DND-41 (cell line): ENCODE measurements around the gene TPD52L2.
"Not testable (repeated sequence)": the region's sequence is repeated elsewhere in the genome, so short reads cannot be mapped to it uniquely, and the experiment has no call there.

Experiments used
- ATAC-seq: fragments of 200-7000 bp; cut with Tn5 transposase; 3 replicates; pipeline ENCODE4 v1.9.1; 2021; ENCODE audit warnings: low read depth; ENCODE audit not compliant: insufficient read depth
- DNase-seq: peaks from one replicate; pipeline ENCODE4 v3.0.0-alpha.2; 2020
- H2AFZ ChIP-seq: 2 replicates; pipeline ENCODE4 v1.6.0; 2012; ENCODE audit warnings: low read depth, low read length
- H3K27ac ChIP-seq: 2 replicates; pipeline ENCODE4 v1.5.1; 2012; ENCODE audit warnings: low read length, inconsistent platforms
- H3K27me3 ChIP-seq: fragments of 200-600 bp; sonication (generic); 2 replicates; pipeline ENCODE4 v1.6.0; 2012; ENCODE audit warnings: low read length, mild to moderate bottlenecking, inconsistent platforms; ENCODE audit not compliant: insufficient read depth, poor library complexity
- H3K36me3 ChIP-seq: 2 replicates; pipeline ENCODE4 v1.5.1; 2012; ENCODE audit warnings: low read length, inconsistent platforms; ENCODE audit not compliant: insufficient read depth
- H3K4me1 ChIP-seq: 2 replicates; pipeline ENCODE4 v1.5.1; 2012; ENCODE audit warnings: mild to moderate bottlenecking, low read length; ENCODE audit not compliant: insufficient read depth
- H3K4me2 ChIP-seq: 2 replicates; pipeline ENCODE4 v1.6.0; 2012; ENCODE audit warnings: mild to moderate bottlenecking, moderate library complexity, low read length, inconsistent platforms; ENCODE audit not compliant: insufficient read depth
- H3K4me3 ChIP-seq, 2 experiments: fragments of 200-600 bp in 1 of 2; shearing (Covaris generic) in 1 of 2; 2 replicates each; pipeline ENCODE4 v1.5.1; 2012 to 2016; ENCODE audit warnings: inconsistent platforms in 2 of 2, low read length in 2 of 2, mild to moderate bottlenecking in 2 of 2, low read depth in 1 of 2, moderate library complexity in 1 of 2
- H3K79me2 ChIP-seq: 2 replicates; pipeline ENCODE4 v1.6.0; 2012; ENCODE audit warnings: low read length, inconsistent platforms; ENCODE audit not compliant: insufficient read depth
- H3K9ac ChIP-seq: 2 replicates; pipeline ENCODE4 v1.6.0; 2012; ENCODE audit warnings: low read depth, mild to moderate bottlenecking, inconsistent platforms, low read length, moderate library complexity
- H3K9me3 ChIP-seq: 2 replicates; pipeline ENCODE4 v1.5.1; 2012; ENCODE audit warnings: low read length, moderate library complexity, mild to moderate bottlenecking, inconsistent platforms; ENCODE audit not compliant: insufficient read depth, severe bottlenecking
- H4K20me1 ChIP-seq: 2 replicates; pipeline ENCODE4 v1.6.0; 2012; ENCODE audit warnings: low read length; ENCODE audit not compliant: insufficient read depth
- CTCF ChIP-seq: IDR thresholded peaks from 2 replicates; pipeline ENCODE4 v1.5.1; 2012; ENCODE audit warnings: borderline replicate concordance, low read length, moderate library complexity, mild to moderate bottlenecking; ENCODE audit not compliant: poor library complexity, severe bottlenecking; ENCODE audit errors: extremely low read depth
- EZH2 ChIP-seq: IDR thresholded peaks from 3 replicates; pipeline ENCODE4 v1.6.1; 2012; ENCODE audit warnings: borderline replicate concordance, low read depth, mild to moderate bottlenecking, moderate library complexity, low read length, inconsistent platforms; ENCODE audit not compliant: severe bottlenecking

The TPD52L2 gene

GRCh38 chr20:63908008-63908682 lies 43.1 kb downstream of the TPD52L2 start:
- H3K27ac ChIP-seq = no peak overlapping the region
- H3K9ac ChIP-seq = no peak overlapping the region
- TF ChIP-seq EZH2 (no peak), CTCF (no peak)
- DNase-seq = no peak
- peaks cover 14% of the 10 kb centered on the region for H3K36me3 ChIP-seq
- no peak overlapping the region for H2AFZ ChIP-seq
- no peaks in the 10 kb centered on the region for H3K4me1 ChIP-seq
- peaks cover 75% of the 10 kb centered on the region for H4K20me1 ChIP-seq
- no peaks in the 10 kb centered on the region for H3K9me3 ChIP-seq
- peaks cover 99% of the 10 kb centered on the region for H3K79me2 ChIP-seq
- H3K4me3 ChIP-seq = no peak overlapping the region
- H3K27me3 ChIP-seq = no peaks in the 10 kb centered on the region
- no peak overlapping the region for H3K4me2 ChIP-seq
- no peak for ATAC-seq

- Histone ChIP-seq H2AFZ (no peak overlapping the region), H3K4me1 (no peaks in the 10 kb centered on the region), H3K36me3 (peaks cover 22% of the 10 kb centered on the region), H3K27me3 (no peaks in the 10 kb centered on the region), H3K4me3 (no peak overlapping the region), H3K9me3 (peaks cover 5% of the 10 kb centered on the region), H3K27ac (0 out of 2 replicates have a peak overlapping the region, but pooled peaks have one; percentile 15), H3K4me2 (no peak overlapping the region), H3K79me2 (peaks cover 99% of the 10 kb centered on the region), H3K9ac (no peak overlapping the region), H4K20me1 (peaks cover 70% of the 10 kb centered on the region)
- ATAC-seq = 0 out of 3 replicates have a peak, but pooled peaks have one; percentile 22
- DNase-seq = no peak
- TF ChIP-seq EZH2 (no peak), CTCF (no peak)
Observed at GRCh38 chr20:63911176-63911575, 46.1 kb downstream of the TPD52L2 start.

GRCh38 chr20:63913768-63914167 lies 48.7 kb downstream of the TPD52L2 start:
- Histone ChIP-seq H3K27ac (no peak overlapping the region), H3K79me2 (peaks cover 99% of the 10 kb centered on the region), H3K4me3 (no peak overlapping the region), H3K4me1 (no peaks in the 10 kb centered on the region), H4K20me1 (peaks cover 58% of the 10 kb centered on the region), H3K27me3 (no peaks in the 10 kb centered on the region), H3K9ac (no peak overlapping the region), H2AFZ (no peak overlapping the region), H3K36me3 (peaks cover 37% of the 10 kb centered on the region), H3K9me3 (peaks cover 5% of the 10 kb centered on the region), H3K4me2 (no peak overlapping the region)
- DNase-seq (no peak), ATAC-seq (no peak)
- TF ChIP-seq EZH2 = no peak
- no peak for TF ChIP-seq CTCF

- H3K4me2 ChIP-seq = no peak overlapping the region
- no peak overlapping the region for H3K4me3 ChIP-seq
- ATAC-seq (no peak), DNase-seq (no peak)
- peaks cover 5% of the 10 kb centered on the region for H3K9me3 ChIP-seq
- H3K36me3 ChIP-seq = peaks cover 44% of the 10 kb centered on the region
- peaks cover 60% of the 10 kb centered on the region for H4K20me1 ChIP-seq
- peaks cover 93% of the 10 kb centered on the region for H3K79me2 ChIP-seq
- H3K9ac ChIP-seq = no peak overlapping the region
- H3K4me1 ChIP-seq = no peaks in the 10 kb centered on the region
- H3K27ac ChIP-seq = no peak overlapping the region
- TF ChIP-seq CTCF (no peak), EZH2 (no peak)
- H2AFZ ChIP-seq = no peak overlapping the region
- H3K27me3 ChIP-seq = no peaks in the 10 kb centered on the region
Observed at GRCh38 chr20:63915471-63915870, 50.4 kb downstream of the TPD52L2 start.

GRCh38 chr20:63916371-63916939 lies 51.4 kb downstream of the TPD52L2 start:
- not testable (repeated sequence) for H2AFZ ChIP-seq, DNase-seq, H3K9ac ChIP-seq, ATAC-seq, H3K27me3 ChIP-seq, H3K4me3 ChIP-seq, H3K4me2 ChIP-seq, H3K4me1 ChIP-seq, H3K27ac ChIP-seq, H3K9me3 ChIP-seq
- peaks cover 92% of the 10 kb centered on the region for H3K79me2 ChIP-seq
- H3K36me3 ChIP-seq = peaks cover 49% of the 10 kb centered on the region
- H4K20me1 ChIP-seq = peaks cover 57% of the 10 kb centered on the region
